ENCODE measurements around the gene BIN1.

DNA sequence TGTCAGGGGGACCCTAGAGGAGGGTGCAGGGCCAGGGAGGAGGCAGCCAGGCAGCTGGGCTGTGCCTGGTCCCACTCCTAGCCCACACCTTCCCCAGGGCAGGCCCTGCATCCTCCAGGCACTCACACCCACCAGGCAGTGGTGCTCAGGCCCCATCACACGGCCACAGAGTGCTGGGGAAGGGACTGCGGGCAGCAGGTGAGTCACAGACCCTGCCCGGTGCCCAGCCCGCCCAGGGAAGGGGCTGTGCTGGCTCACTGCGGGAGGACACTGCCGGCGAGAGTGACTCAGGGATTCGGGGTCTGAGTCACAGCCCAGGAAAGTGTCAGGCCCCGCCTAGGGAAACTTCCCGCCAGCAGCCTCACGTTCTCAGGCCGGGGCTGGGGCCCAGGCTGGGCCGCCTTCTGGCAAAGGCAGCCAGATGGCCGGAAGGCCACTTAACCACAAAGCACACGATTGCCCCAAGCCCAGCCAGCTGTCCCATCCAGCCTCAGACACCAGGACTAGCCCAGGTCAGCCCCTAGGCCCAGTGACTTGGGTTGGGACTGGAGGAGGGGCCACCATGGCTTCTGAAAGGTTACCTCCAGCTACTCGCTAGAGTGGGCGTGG lies 42.2 kb downstream of the BIN1 start:
- TF ChIP-seq POLR2A (IDR thresholded peaks at IDR 0.05; ENCODE audit: low read depth, low read length) (no peak), TAF1 (IDR thresholded peaks at IDR 0.05; ENCODE audit: low read depth, low read length) (no peak)

Measured in GM12891 (cell line).